GM23338 (cell line): ENCODE measurements around the gene MKNK1.

Source experiments
- EZH2 ChIP-seq: fragments of 200-600 bp; sonication (generic); IDR thresholded peaks from one replicate; pipeline ENCODE4 v1.8.0; 2017; ENCODE audit warnings: antibody characterized with exemption, mild to moderate bottlenecking, low read depth; ENCODE audit not compliant: unreplicated experiment
- EZH2phosphoT487 ChIP-seq: fragments of 200-600 bp; sonication (generic); IDR thresholded peaks from one replicate; pipeline ENCODE4 v1.8.1; 2018; ENCODE audit warnings: antibody characterized with exemption; ENCODE audit not compliant: unreplicated experiment
- JUNB ChIP-seq: IDR thresholded peaks from one replicate; pipeline ENCODE4 v1.6.1; 2016; ENCODE audit warnings: antibody characterized with exemption; ENCODE audit not compliant: unreplicated experiment
- NANOG ChIP-seq: IDR thresholded peaks from 2 replicates; pipeline ENCODE4 v1.6.1; 2016; ENCODE audit warnings: antibody characterized with exemption, borderline replicate concordance
- POLR2AphosphoS5 ChIP-seq: IDR thresholded peaks from 2 replicates; pipeline ENCODE4 v1.6.1; 2016; ENCODE audit warnings: antibody characterized with exemption, low read depth
- STAT1 ChIP-seq: IDR thresholded peaks from one replicate; pipeline ENCODE4 v1.6.1; 2016; ENCODE audit warnings: antibody characterized with exemption; ENCODE audit not compliant: unreplicated experiment
- ZNF114 ChIP-seq: fragments of 250-450 bp; sonication (Bioruptor Pico); IDR thresholded peaks from 2 replicates; pipeline ENCODE4 v1.5.0; 2020; ENCODE audit warnings: mild to moderate bottlenecking, moderate library complexity
- ZNF331 ChIP-seq: fragments of 250-450 bp; sonication (Bioruptor Pico); IDR thresholded peaks from 2 replicates; pipeline ENCODE4 v1.5.0; 2020; ENCODE audit warnings: low read depth, mild to moderate bottlenecking, moderate library complexity
- TF ChIP-seq, protein P1 (sequence below), 2 experiments: fragments of 200-600 bp in 1 of 2; sonication (generic) in 1 of 2; conservative IDR thresholded peaks; 2 replicates each; pipeline versions ENCODE4 v1.5.1 to v1.6.1; 2016 to 2017; ENCODE audit warnings: antibody characterized with exemption in 2 of 2, low read depth in 2 of 2, mild to moderate bottlenecking in 2 of 2, moderate library complexity in 1 of 2
- TF ChIP-seq, protein P2 (sequence below): IDR thresholded peaks from one replicate; pipeline ENCODE4 v1.6.1; 2018; ENCODE audit warnings: antibody characterized with exemption; ENCODE audit not compliant: unreplicated experiment
- TF ChIP-seq, protein P3 (sequence below): IDR thresholded peaks from 2 replicates; pipeline ENCODE4 v1.6.1; 2016; ENCODE audit warnings: antibody characterized with exemption

DNA sequence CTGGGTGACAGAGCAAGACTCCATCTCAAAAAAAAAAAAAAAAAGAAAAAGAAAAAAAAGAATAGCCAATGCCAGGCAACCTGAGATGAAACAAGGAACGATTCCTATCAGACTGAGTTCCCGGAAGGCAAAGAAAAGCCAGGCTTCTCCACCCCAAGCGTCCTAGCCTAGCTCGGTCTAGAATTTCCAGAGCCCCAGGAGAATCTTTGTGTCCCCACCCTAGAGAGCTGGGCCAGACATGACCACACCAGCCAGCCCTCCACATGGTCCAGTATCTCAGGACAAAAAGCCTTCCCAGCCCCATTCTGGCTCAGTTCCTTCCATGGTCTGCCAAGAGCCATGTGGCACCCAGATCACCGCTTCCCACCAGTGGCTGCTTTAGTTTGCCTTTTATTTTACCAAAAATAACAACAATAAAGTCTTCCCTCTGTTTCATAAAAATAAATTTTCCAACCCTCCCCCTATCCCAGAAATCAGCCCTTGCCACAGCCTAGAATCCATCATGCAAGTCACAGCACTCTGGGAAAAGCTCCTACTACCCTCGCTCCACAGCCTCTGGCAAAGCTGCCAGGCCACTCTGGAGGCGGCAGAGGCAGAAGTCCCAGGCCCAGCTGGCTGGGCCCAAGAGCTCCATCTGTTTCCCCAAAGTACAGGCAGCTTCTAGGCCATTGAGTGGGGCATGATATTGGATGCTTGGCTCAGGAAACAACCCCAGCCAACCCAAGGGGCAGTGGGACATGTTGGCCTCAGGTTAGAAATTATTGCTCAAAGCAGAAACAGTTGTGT lies 3.5 kb upstream of the MKNK1 start:
- TF ChIP-seq, protein P1, sequence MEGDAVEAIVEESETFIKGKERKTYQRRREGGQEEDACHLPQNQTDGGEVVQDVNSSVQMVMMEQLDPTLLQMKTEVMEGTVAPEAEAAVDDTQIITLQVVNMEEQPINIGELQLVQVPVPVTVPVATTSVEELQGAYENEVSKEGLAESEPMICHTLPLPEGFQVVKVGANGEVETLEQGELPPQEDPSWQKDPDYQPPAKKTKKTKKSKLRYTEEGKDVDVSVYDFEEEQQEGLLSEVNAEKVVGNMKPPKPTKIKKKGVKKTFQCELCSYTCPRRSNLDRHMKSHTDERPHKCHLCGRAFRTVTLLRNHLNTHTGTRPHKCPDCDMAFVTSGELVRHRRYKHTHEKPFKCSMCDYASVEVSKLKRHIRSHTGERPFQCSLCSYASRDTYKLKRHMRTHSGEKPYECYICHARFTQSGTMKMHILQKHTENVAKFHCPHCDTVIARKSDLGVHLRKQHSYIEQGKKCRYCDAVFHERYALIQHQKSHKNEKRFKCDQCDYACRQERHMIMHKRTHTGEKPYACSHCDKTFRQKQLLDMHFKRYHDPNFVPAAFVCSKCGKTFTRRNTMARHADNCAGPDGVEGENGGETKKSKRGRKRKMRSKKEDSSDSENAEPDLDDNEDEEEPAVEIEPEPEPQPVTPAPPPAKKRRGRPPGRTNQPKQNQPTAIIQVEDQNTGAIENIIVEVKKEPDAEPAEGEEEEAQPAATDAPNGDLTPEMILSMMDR (conservative IDR thresholded peaks at IDR 0.05; ENCODE audit: low read depth in 2 of 2) = no peak
- TF ChIP-seq EZH2 (no peak), POLR2AphosphoS5 (no peak), ZNF331 (CRISPR knock-in tag) (no peak), EZH2phosphoT487 (no peak), STAT1 (no peak), JUNB (no peak), NANOG (no peak), ZNF114 (CRISPR knock-in tag) (no peak)
- TF ChIP-seq, protein P2, sequence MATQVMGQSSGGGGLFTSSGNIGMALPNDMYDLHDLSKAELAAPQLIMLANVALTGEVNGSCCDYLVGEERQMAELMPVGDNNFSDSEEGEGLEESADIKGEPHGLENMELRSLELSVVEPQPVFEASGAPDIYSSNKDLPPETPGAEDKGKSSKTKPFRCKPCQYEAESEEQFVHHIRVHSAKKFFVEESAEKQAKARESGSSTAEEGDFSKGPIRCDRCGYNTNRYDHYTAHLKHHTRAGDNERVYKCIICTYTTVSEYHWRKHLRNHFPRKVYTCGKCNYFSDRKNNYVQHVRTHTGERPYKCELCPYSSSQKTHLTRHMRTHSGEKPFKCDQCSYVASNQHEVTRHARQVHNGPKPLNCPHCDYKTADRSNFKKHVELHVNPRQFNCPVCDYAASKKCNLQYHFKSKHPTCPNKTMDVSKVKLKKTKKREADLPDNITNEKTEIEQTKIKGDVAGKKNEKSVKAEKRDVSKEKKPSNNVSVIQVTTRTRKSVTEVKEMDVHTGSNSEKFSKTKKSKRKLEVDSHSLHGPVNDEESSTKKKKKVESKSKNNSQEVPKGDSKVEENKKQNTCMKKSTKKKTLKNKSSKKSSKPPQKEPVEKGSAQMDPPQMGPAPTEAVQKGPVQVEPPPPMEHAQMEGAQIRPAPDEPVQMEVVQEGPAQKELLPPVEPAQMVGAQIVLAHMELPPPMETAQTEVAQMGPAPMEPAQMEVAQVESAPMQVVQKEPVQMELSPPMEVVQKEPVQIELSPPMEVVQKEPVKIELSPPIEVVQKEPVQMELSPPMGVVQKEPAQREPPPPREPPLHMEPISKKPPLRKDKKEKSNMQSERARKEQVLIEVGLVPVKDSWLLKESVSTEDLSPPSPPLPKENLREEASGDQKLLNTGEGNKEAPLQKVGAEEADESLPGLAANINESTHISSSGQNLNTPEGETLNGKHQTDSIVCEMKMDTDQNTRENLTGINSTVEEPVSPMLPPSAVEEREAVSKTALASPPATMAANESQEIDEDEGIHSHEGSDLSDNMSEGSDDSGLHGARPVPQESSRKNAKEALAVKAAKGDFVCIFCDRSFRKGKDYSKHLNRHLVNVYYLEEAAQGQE = no peak
- TF ChIP-seq, protein P3, sequence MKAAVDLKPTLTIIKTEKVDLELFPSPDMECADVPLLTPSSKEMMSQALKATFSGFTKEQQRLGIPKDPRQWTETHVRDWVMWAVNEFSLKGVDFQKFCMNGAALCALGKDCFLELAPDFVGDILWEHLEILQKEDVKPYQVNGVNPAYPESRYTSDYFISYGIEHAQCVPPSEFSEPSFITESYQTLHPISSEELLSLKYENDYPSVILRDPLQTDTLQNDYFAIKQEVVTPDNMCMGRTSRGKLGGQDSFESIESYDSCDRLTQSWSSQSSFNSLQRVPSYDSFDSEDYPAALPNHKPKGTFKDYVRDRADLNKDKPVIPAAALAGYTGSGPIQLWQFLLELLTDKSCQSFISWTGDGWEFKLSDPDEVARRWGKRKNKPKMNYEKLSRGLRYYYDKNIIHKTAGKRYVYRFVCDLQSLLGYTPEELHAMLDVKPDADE = no peak
